Measurements from ENCODE around the gene AIP. TPM values are rescaled to one million over a fixed set of nuclear protein-coding genes. Genes with fewer than 3 reads are reported as not detected.
A peak's percentile ranks its signal among the peaks of the same experiment; 100 is the strongest.

Gene AIP
- polyA plus RNA-seq, 3 donors = 76.7 to 132 (median 99.3) TPM

- Histone ChIP-seq H2AFZ (ENCODE audit: insufficient read depth, low read depth, low read length, poor library complexity, severe bottlenecking) (no peak overlapping the region), H3K79me2 (ENCODE audit: insufficient read depth, low read length) (no peaks in the 10 kb centered on the region), H3K4me3 (replicated peaks in 1 of 3; ENCODE audit: low read depth in 2 of 3, low read length in 3 of 3) (no peak overlapping the region), H3K4me1 (ENCODE audit: control insufficient read depth in 1 of 2, insufficient read depth in 2 of 2, low read length in 2 of 2) (no peaks in the 10 kb centered on the region), H3K27me3 (ENCODE audit: control insufficient read depth in 2 of 2, insufficient read depth in 2 of 2, low read length in 2 of 2) (no peaks in the 10 kb centered on the region), H3K4me2 (replicated peaks; ENCODE audit: extremely low read depth, low read length, poor library complexity, severe bottlenecking) (no peak overlapping the region), H4K20me1 (ENCODE audit: insufficient read depth, low read length) (no peaks in the 10 kb centered on the region), H3K36me3 (replicated peaks in 1 of 2; ENCODE audit: control insufficient read depth in 1 of 2, insufficient read depth in 2 of 2, low read length in 2 of 2) (no peaks in the 10 kb centered on the region), H3K9me3 (replicated peaks in 1 of 2; ENCODE audit: control insufficient read depth in 1 of 2, insufficient read depth in 1 of 2, low read length in 2 of 2) (no peaks in the 10 kb centered on the region), H3K27ac (ENCODE audit: low read depth in 1 of 2, low read length in 2 of 2) (no peak overlapping the region), H3K9ac (ENCODE audit: insufficient read depth, low read length, poor library complexity, severe bottlenecking) (no peak overlapping the region)
- H3K36me3 Mint-ChIP-seq = no peaks in the 10 kb centered on the region
- intact Hi-C loops (cut with micrococcal nuclease) = no loop called here
- H3K27ac Mint-ChIP-seq = peak overlapping the region in 1 of 7 donors; percentile 19
- no peak for DNase-seq
- peaks cover 0 to 7% (median 3%) of the 10 kb centered on the region in 7 donors for H3K9me3 Mint-ChIP-seq
- WGBS (ENCODE audit: insufficient coverage) = 92% methylated on average over 20 of the region's 25 CpGs
- peaks cover 0 to 10% (median 5%) of the 10 kb centered on the region in 3 donors for H3K27me3 Mint-ChIP-seq (ENCODE audit: low read depth in 3 of 3)
- TF ChIP-seq CTCF (IDR thresholded peaks at IDR 0.05) = no peak
- H3K4me1 Mint-ChIP-seq = peaks cover 3% of the 10 kb centered on the region
- no peak overlapping the region for H3K4me3 Mint-ChIP-seq
Observed at GRCh38 chr11:67523556-67524479, 41.0 kb downstream of the AIP start.

- peak overlapping the region in 1 of 7 donors; percentile 19 for H3K27ac Mint-ChIP-seq
- 89% methylated on average over 9 of the region's 9 CpGs for WGBS (ENCODE audit: insufficient coverage)
- H2AFZ ChIP-seq (ENCODE audit: insufficient read depth, low read depth, low read length, poor library complexity, severe bottlenecking) = no peak overlapping the region
- no peaks in the 10 kb centered on the region for H3K9me3 ChIP-seq (replicated peaks in 1 of 2; ENCODE audit: control insufficient read depth in 1 of 2, insufficient read depth in 1 of 2, low read length in 2 of 2)
- TF ChIP-seq CTCF (IDR thresholded peaks at IDR 0.05) = no peak
- intact Hi-C loops (cut with micrococcal nuclease) = no loop called here
- DNase-seq = no peak
- peaks cover 0 to 7% (median 3%) of the 10 kb centered on the region in 7 donors for H3K9me3 Mint-ChIP-seq
- H3K4me3 ChIP-seq (replicated peaks in 1 of 3; ENCODE audit: low read depth in 2 of 3, low read length in 3 of 3) = no peak overlapping the region
- H3K9ac ChIP-seq (ENCODE audit: insufficient read depth, low read length, poor library complexity, severe bottlenecking) = no peak overlapping the region
- H3K36me3 Mint-ChIP-seq = no peaks in the 10 kb centered on the region
- H3K36me3 ChIP-seq (replicated peaks in 1 of 2; ENCODE audit: control insufficient read depth in 1 of 2, insufficient read depth in 2 of 2, low read length in 2 of 2) = no peaks in the 10 kb centered on the region
- H3K4me1 Mint-ChIP-seq = peaks cover 7% of the 10 kb centered on the region
- no peak overlapping the region for H3K4me2 ChIP-seq (replicated peaks; ENCODE audit: extremely low read depth, low read length, poor library complexity, severe bottlenecking)
- H3K27ac ChIP-seq (ENCODE audit: low read depth in 1 of 2, low read length in 2 of 2) = no peak overlapping the region
- no peaks in the 10 kb centered on the region for H3K27me3 ChIP-seq (ENCODE audit: control insufficient read depth in 2 of 2, insufficient read depth in 2 of 2, low read length in 2 of 2)
- H3K4me1 ChIP-seq (ENCODE audit: control insufficient read depth in 1 of 2, insufficient read depth in 2 of 2, low read length in 2 of 2) = peaks cover 2 to 3% of the 10 kb centered on the region in 2 donors
- H3K27me3 Mint-ChIP-seq (ENCODE audit: low read depth in 3 of 3) = peaks cover 0 to 8% (median 5%) of the 10 kb centered on the region in 3 donors
- H4K20me1 ChIP-seq (ENCODE audit: insufficient read depth, low read length) = no peaks in the 10 kb centered on the region
- H3K4me3 Mint-ChIP-seq = no peak overlapping the region
- H3K79me2 ChIP-seq (ENCODE audit: insufficient read depth, low read length) = no peaks in the 10 kb centered on the region
Observed at GRCh38 chr11:67524480-67524808, 41.6 kb downstream of the AIP start.
